ENCODE measurements around the gene PVALB.

PVALB gene

GRCh38 chr22:36795633-36796032 lies 21.2 kb downstream of the PVALB start:
- H3K9ac ChIP-seq (ENCODE audit: low read length in 2 of 2): no peak overlapping the region
- H3K4me1 ChIP-seq (ENCODE audit: control insufficient read depth, insufficient read depth, low read length): no peaks in the 10 kb centered on the region
- H3K4me3 ChIP-seq (ENCODE audit: low read length in 2 of 2): no peak overlapping the region
- H3K36me3 ChIP-seq (ENCODE audit: control insufficient read depth in 2 of 2, insufficient read depth in 2 of 2, low read length in 2 of 2): no peaks in the 10 kb centered on the region
- no peaks in the 10 kb centered on the region for H3K9me3 ChIP-seq (ENCODE audit: control insufficient read depth in 2 of 2, low read length in 2 of 2)
- H3K27me3 ChIP-seq (ENCODE audit: control insufficient read depth in 1 of 2, insufficient read depth in 2 of 2, low read length in 2 of 2): peaks cover 0 to 14% of the 10 kb centered on the region in 2 donors
- H3K27ac ChIP-seq (ENCODE audit: low read length): no peak overlapping the region

DNA sequence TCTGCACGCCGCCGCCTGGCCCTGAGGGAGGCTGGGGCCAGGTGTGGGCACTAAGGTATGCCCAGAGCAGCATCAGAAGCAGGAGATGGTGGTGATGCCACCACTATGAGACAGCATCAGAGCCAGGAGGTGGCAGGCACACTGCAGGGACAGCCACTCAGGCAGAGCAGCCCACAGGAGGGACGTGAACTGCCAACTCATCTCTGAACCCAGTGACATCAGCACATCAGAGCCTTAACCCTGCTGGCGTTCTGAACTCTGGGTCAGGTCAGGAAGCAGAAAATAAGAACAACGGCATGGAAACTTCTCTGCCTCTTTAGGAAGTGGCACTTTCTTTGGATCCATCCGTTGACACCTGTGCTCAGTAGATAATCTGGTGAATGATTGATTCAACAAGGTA lies 26.2 kb downstream of the PVALB start:
- Histone ChIP-seq H3K9me3 (ENCODE audit: control insufficient read depth in 2 of 2, low read length in 2 of 2) (no peaks in the 10 kb centered on the region), H3K36me3 (ENCODE audit: control insufficient read depth in 2 of 2, insufficient read depth in 2 of 2, low read length in 2 of 2) (no peaks in the 10 kb centered on the region), H3K27me3 (ENCODE audit: control insufficient read depth in 1 of 2, insufficient read depth in 2 of 2, low read length in 2 of 2) (peaks cover 6 to 17% of the 10 kb centered on the region in 2 donors), H3K4me3 (ENCODE audit: low read length in 2 of 2) (no peak overlapping the region), H3K27ac (ENCODE audit: low read length) (no peak overlapping the region), H3K4me1 (ENCODE audit: control insufficient read depth, insufficient read depth, low read length) (no peaks in the 10 kb centered on the region), H3K9ac (ENCODE audit: low read length in 2 of 2) (no peak overlapping the region)

DNA sequence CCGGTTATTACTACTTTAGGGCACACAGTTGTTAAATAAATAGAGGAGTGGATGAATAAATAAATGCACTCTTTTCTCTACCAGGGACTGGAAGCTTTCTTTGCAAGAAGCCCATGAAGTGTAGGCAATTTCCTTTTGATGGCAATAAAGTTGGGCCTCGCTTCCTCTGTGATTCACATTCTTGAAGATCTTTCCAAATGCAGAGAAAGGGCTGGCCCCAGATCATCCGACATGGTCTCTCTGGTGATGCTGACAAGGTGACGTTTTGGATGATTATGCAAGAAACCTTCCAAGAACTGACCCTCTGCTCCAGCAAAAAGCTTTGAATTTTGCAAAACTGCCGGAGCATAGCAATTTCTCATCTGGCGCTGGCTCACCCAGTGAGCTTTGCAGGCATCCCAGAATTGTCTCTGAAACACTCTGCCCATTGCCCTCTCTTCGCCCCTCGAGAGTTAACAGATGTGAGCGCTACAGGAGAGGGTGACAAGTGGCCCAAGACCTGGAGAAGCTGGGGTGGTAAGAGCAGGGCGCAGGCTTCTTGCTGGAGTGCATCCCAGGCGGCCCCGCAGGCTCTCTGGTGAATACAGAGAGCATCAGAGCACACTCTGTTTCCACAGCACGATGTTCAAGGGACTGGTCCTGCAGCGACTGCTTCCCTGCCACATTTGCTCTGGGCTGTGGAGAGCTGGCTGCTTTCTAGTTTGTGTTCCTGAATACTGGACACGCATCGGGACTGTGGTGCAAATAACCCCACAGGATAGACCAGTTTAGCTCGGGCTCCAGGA lies 29.4 kb downstream of the PVALB start:
- Histone ChIP-seq H3K9me3 (ENCODE audit: control insufficient read depth in 2 of 2, low read length in 2 of 2) (no peaks in the 10 kb centered on the region), H3K4me3 (ENCODE audit: low read length in 2 of 2) (no peak overlapping the region), H3K4me1 (ENCODE audit: control insufficient read depth, insufficient read depth, low read length) (peaks cover 2% of the 10 kb centered on the region), H3K36me3 (ENCODE audit: control insufficient read depth in 2 of 2, insufficient read depth in 2 of 2, low read length in 2 of 2) (no peaks in the 10 kb centered on the region), H3K9ac (ENCODE audit: low read length in 2 of 2) (no peak overlapping the region), H3K27ac (ENCODE audit: low read length) (no peak overlapping the region), H3K27me3 (ENCODE audit: control insufficient read depth in 1 of 2, insufficient read depth in 2 of 2, low read length in 2 of 2) (peaks cover 6 to 9% of the 10 kb centered on the region in 2 donors)

DNA sequence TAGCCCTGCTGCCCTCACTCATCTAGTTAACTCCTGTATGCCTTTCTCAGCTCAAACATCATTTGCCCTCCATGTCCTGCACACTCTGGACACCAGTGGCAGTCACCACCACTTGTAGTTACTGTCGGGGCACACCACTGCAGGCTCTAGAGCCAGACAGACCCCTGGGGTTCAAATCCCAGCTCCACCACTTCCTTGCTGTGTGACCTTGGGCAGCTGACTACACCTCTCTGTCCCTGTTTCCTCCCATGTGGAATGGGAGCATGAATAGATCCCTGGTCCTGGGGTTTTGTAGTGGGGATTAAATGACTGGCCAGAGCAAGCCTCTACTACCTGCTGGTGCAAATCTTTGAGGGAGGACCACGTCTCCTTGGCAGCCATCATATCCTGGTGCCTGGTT lies 33.1 kb downstream of the PVALB start:
- Histone ChIP-seq H3K4me1 (ENCODE audit: control insufficient read depth, insufficient read depth, low read length) (peaks cover 12% of the 10 kb centered on the region), H3K9me3 (ENCODE audit: control insufficient read depth in 2 of 2, low read length in 2 of 2) (no peaks in the 10 kb centered on the region), H3K27ac (ENCODE audit: low read length) (no peak overlapping the region), H3K27me3 (ENCODE audit: control insufficient read depth in 1 of 2, insufficient read depth in 2 of 2, low read length in 2 of 2) (peaks cover 0 to 6% of the 10 kb centered on the region in 2 donors), H3K36me3 (ENCODE audit: control insufficient read depth in 2 of 2, insufficient read depth in 2 of 2, low read length in 2 of 2) (no peaks in the 10 kb centered on the region), H3K9ac (ENCODE audit: low read length in 2 of 2) (no peak overlapping the region), H3K4me3 (ENCODE audit: low read length in 2 of 2) (no peak overlapping the region)

DNA sequence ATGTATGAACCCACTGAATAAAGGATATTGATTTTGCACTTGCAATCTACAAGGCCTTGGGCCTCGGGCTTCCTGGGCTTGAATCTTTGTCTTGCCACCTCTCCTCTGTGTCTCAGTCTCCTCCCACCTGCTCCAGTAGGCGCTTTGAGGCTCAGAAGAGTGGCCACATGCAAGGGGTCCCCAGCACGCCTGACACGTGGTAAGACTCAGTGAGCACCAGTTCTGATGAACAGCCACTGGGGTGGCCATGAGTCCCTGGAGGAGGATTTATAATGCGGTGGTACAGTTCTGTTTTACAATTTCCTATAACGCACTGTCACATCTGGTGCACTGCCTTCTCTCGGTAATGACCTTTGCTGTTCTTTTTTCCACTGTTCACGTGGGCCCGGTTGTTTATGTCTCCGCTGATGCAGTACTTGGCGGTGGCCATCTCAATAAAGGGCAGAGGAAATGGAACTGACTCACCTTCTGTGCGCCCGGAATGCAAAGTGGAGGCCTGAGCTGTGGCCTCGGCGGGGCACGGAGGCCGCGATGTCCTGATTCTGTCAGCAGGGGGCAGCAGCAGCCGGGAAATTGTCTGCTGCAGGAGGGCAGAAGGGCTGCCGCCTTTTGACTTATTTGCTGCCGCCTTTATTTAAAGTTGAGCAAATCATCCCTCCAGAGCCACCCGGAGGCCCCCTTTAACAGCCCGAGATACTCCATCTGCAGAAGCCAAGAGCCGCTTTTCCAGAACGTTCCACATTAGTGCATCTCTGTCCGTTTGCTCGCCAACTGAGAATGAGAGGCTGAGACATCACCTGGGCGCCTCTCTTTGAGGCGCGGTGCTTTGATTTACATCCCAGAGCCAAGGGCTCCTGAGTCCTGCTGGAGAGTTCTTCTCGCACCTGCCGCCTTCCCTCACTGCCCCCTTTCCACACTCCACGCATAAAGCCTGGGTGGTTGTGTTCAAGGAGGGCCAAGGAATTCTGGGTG lies 34.9 kb downstream of the PVALB start:
- Histone ChIP-seq H3K4me3 (ENCODE audit: low read length in 2 of 2) (peak overlapping the region in 1 of 2 donors; percentile 49), H3K27ac (ENCODE audit: low read length) (peak overlapping the region; percentile 41), H3K9me3 (ENCODE audit: control insufficient read depth in 2 of 2, low read length in 2 of 2) (no peaks in the 10 kb centered on the region), H3K27me3 (ENCODE audit: control insufficient read depth in 1 of 2, insufficient read depth in 2 of 2, low read length in 2 of 2) (peaks cover 0 to 6% of the 10 kb centered on the region in 2 donors), H3K4me1 (ENCODE audit: control insufficient read depth, insufficient read depth, low read length) (peaks cover 13% of the 10 kb centered on the region), H3K36me3 (ENCODE audit: control insufficient read depth in 2 of 2, insufficient read depth in 2 of 2, low read length in 2 of 2) (no peaks in the 10 kb centered on the region), H3K9ac (ENCODE audit: low read length in 2 of 2) (peak overlapping the region; percentile 9 to 29)

- H3K27ac ChIP-seq (ENCODE audit: low read length): no peak overlapping the region
- no peaks in the 10 kb centered on the region for H3K9me3 ChIP-seq (ENCODE audit: control insufficient read depth in 2 of 2, low read length in 2 of 2)
- H3K36me3 ChIP-seq (ENCODE audit: control insufficient read depth in 2 of 2, insufficient read depth in 2 of 2, low read length in 2 of 2): no peaks in the 10 kb centered on the region
- no peak overlapping the region for H3K4me3 ChIP-seq (ENCODE audit: low read length in 2 of 2)
- no peaks in the 10 kb centered on the region for H3K27me3 ChIP-seq (ENCODE audit: control insufficient read depth in 1 of 2, insufficient read depth in 2 of 2, low read length in 2 of 2)
- H3K4me1 ChIP-seq (ENCODE audit: control insufficient read depth, insufficient read depth, low read length): peaks cover 26% of the 10 kb centered on the region
- H3K9ac ChIP-seq (ENCODE audit: low read length in 2 of 2): no peak overlapping the region
Observed at GRCh38 chr22:36778020-36778419, 38.8 kb downstream of the PVALB start.

DNA sequence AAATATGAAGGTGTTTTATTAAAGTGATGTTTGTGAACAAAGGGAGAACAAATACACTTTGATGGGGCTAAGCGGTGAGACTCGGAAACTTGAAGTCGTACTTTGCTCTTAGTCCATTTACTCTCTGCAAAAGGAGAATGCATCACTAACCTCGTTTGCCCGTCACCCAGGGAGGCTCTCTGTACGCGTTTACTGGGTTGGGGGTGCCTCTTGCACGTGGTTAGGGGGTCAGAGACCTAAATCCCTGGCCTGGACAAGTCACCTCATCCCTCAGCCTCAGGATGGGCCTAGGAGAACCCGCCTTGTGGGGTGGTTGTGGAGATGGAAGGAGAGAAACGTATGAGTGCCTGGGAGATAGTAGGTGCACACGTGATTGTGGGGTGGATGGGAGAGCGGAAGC lies 40.1 kb downstream of the PVALB start:
- H3K4me3 ChIP-seq (ENCODE audit: low read length in 2 of 2): peak overlapping the region; percentile 55 to 85
- peaks cover 17% of the 10 kb centered on the region for H3K4me1 ChIP-seq (ENCODE audit: control insufficient read depth, insufficient read depth, low read length)
- peak overlapping the region; percentile 67 for H3K27ac ChIP-seq (ENCODE audit: low read length)
- H3K9ac ChIP-seq (ENCODE audit: low read length in 2 of 2): no peak overlapping the region
- no peaks in the 10 kb centered on the region for H3K9me3 ChIP-seq (ENCODE audit: control insufficient read depth in 2 of 2, low read length in 2 of 2)
- H3K36me3 ChIP-seq (ENCODE audit: control insufficient read depth in 2 of 2, insufficient read depth in 2 of 2, low read length in 2 of 2): peaks cover 0 to 3% of the 10 kb centered on the region in 2 donors
- no peaks in the 10 kb centered on the region for H3K27me3 ChIP-seq (ENCODE audit: control insufficient read depth in 1 of 2, insufficient read depth in 2 of 2, low read length in 2 of 2)

DNA sequence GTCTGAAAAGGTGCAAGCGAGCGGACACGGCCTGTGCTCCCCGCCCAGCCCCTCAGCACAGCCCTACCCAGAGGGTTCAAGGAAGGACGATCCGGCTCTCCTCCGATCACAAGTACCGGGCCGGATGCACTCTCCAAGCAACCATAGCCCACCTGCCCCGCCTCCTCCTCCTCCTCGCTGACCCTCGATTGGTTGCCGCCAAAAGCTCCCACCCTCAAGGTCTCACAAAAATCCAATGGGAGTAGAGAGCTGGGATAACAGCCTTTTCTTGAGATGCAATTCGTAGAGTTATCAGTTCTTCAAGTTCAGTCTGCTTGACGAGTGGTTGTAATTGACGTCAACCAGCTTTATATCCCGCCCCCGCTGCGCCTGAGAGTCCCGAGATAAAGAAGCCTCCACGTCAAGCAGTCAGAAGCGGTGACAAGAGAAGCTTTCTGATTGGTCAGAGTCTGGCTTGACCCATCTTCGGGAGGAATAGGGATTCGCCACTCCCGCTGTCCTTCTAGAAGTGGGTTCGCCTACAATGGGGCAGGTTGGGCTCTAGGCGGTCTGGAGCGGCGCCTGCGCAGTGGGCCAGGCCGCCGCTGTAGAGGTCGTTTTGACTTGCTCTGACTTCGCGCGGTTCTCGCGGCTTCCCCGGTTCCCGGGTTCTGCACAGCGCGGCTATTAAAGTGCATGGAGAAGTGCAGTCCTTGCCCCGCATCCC lies 40.7 kb downstream of the PVALB start, which contains the start of gene IFT27:
TSS of gene IFT27 (minus strand) at position 156 of the 706 bp plus-strand sequence. CDS start 412 bp downstream, outside the sequence.
- Histone ChIP-seq H3K4me3 (ENCODE audit: low read length in 2 of 2) (peak within 1 kb of the TSS; percentile 75 to 85), H3K4me1 (ENCODE audit: control insufficient read depth, insufficient read depth, low read length) (peaks cover 14% of the 10 kb centered on the region), H3K27me3 (ENCODE audit: control insufficient read depth in 1 of 2, insufficient read depth in 2 of 2, low read length in 2 of 2) (no peaks in the 10 kb centered on the region), H3K9ac (ENCODE audit: low read length in 2 of 2) (peak within 1 kb of the TSS; percentile 56 to 78), H3K27ac (ENCODE audit: low read length) (peak within 1 kb of the TSS; percentile 67), H3K9me3 (ENCODE audit: control insufficient read depth in 2 of 2, low read length in 2 of 2) (no peaks in the 10 kb centered on the region), H3K36me3 (ENCODE audit: control insufficient read depth in 2 of 2, insufficient read depth in 2 of 2, low read length in 2 of 2) (peaks cover 0 to 3% of the 10 kb centered on the region in 2 donors)

GRCh38 chr22:36775586-36775963 lies 41.3 kb downstream of the PVALB start:
- Histone ChIP-seq H3K9ac (ENCODE audit: low read length in 2 of 2) (peak overlapping the region; percentile 56 to 78), H3K27ac (ENCODE audit: low read length) (no peak overlapping the region), H3K4me1 (ENCODE audit: control insufficient read depth, insufficient read depth, low read length) (peaks cover 14% of the 10 kb centered on the region), H3K9me3 (ENCODE audit: control insufficient read depth in 2 of 2, low read length in 2 of 2) (no peaks in the 10 kb centered on the region), H3K36me3 (ENCODE audit: control insufficient read depth in 2 of 2, insufficient read depth in 2 of 2, low read length in 2 of 2) (peaks cover 0 to 3% of the 10 kb centered on the region in 2 donors), H3K4me3 (ENCODE audit: low read length in 2 of 2) (peak overlapping the region; percentile 75 to 85), H3K27me3 (ENCODE audit: control insufficient read depth in 1 of 2, insufficient read depth in 2 of 2, low read length in 2 of 2) (peaks cover 0 to 2% of the 10 kb centered on the region in 2 donors)

GRCh38 chr22:36773935-36774334 lies 42.9 kb downstream of the PVALB start:
- no peaks in the 10 kb centered on the region for H3K9me3 ChIP-seq (ENCODE audit: control insufficient read depth in 2 of 2, low read length in 2 of 2)
- H3K4me3 ChIP-seq (ENCODE audit: low read length in 2 of 2): no peak overlapping the region
- peaks cover 14% of the 10 kb centered on the region for H3K4me1 ChIP-seq (ENCODE audit: control insufficient read depth, insufficient read depth, low read length)
- H3K9ac ChIP-seq (ENCODE audit: low read length in 2 of 2): no peak overlapping the region
- no peak overlapping the region for H3K27ac ChIP-seq (ENCODE audit: low read length)
- peaks cover 0 to 3% of the 10 kb centered on the region in 2 donors for H3K36me3 ChIP-seq (ENCODE audit: control insufficient read depth in 2 of 2, insufficient read depth in 2 of 2, low read length in 2 of 2)
- peaks cover 0 to 2% of the 10 kb centered on the region in 2 donors for H3K27me3 ChIP-seq (ENCODE audit: control insufficient read depth in 1 of 2, insufficient read depth in 2 of 2, low read length in 2 of 2)

All from stomach smooth muscle (tissue), 2 donors.